HG02884 (cell line): ENCODE measurements around the gene TRIM6.
"Not testable (repeated sequence)": the region's sequence is repeated elsewhere in the genome, so short reads cannot be mapped to it uniquely, and the experiment has no call there.

Experiments
- ATAC-seq: cut with Tn5 transposase; IDR thresholded peaks from one replicate; pipeline ENCODE4 v1.9.1; 2021; ENCODE audit warnings: mild to moderate bottlenecking, moderate library complexity; ENCODE audit not compliant: unreplicated experiment

The TRIM6 gene

GRCh38 chr11:5596607-5597201, at the start of gene TRIM6:
Gene TRIM6, plus strand, starts transcription at chr11:5596637. Its CDS starts 261 bp downstream, at chr11:5596898.
- no peak for ATAC-seq

DNA sequence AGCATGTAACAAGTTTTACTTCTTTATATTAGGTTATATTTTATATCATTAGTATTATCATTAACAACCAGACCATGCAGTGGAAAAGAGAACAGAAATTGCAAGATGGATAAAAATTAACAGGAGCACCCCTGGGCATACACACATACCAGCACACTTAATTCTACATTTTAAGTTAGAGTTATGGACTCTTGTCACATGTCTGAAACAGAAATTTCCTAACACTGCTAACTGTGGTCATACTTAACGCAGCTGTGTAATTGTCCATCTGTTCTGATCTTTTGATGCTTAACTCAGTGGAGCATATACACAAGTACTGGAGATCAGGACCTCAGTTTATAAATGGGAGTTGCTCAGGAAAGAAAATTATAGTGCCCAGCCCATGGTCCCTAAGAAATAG, 48.5 kb upstream of the TRIM6 start:
- no peak for ATAC-seq

GRCh38 chr11:5548440-5548839, 48.0 kb upstream of the TRIM6 start, which contains the start of gene OR52H1:
Gene OR52H1, minus strand, starts transcription at chr11:5548540. Its CDS starts 3,035 bp downstream, at chr11:5545505.
- no peak for ATAC-seq

GRCh38 chr11:5550440-5551095, 45.9 kb upstream of the TRIM6 start:
- ATAC-seq = peak; percentile 73

- ATAC-seq = no peak
These were observed 43.1 kb upstream of the TRIM6 start for GRCh38 chr11:5553343-5553742.

DNA sequence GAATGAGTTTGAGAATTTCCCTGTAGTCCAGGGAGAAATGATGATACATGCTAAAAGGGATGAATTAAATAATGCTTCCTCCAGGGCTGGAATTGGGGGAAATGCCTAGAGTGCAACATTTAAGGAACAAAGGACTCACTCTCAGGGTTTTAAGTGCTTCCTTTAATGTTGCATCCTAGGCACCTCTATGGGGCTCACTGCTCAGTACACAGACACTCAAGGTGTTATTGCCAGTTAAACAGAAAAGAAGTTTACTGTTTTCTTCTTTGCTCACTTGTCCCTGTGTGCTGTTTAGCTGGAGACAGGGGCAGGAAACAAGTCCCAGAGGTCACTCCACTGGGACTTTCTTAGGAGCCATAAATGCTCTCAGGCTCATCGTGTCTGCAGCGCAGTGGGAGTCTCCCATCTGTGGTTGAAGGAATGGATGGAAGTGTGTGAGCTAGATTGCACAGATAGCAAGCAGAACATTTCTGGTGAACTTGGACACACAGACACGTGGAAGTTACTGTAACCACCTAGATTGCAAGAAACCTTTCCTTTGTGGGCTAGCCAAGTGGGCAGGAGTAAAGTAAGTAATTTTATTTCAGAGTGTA, 39.7 kb upstream of the TRIM6 start:
- ATAC-seq = no peak

- ATAC-seq = no peak
These were observed 38.7 kb upstream of the TRIM6 start for GRCh38 chr11:5557751-5558150.

DNA sequence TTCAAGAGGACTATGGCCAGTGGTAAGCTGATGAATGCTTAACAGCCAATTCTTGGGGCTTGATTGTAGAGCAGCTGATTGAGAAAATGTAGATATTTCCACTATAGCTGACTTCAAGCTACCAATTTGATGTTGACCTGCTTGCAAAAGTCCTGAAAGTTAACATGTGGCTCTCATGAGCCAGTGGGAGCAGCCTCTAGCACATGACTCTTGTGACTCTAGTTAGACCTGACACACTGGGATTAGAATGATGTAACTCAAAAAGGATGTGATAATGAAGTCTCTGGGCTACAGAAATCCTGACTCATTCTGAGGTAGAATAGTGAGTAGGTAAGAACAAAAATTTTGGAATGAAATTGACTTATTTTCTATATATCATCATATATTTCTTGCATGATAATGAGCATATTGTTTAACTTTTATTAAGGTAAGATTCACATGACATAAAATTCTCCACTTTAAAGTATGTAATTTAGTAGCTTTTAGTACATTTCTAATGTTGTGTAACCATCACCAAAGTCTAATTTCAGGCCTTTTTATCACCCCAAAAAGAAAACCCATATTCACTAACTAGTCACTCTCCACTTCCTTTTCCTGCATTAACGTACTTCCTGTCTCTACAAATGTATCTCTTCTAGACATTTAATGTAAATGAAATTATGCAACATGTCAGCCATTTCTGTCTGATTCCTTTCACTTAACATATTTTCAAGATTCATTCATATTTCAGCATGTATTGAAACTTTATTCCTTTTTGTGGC, 32.0 kb upstream of the TRIM6 start:
- no peak for ATAC-seq

- no peak for ATAC-seq
These were observed 21.8 kb upstream of the TRIM6 start for GRCh38 chr11:5574654-5575053.

GRCh38 chr11:5575152-5575551, 21.3 kb upstream of the TRIM6 start:
- no peak for ATAC-seq

DNA sequence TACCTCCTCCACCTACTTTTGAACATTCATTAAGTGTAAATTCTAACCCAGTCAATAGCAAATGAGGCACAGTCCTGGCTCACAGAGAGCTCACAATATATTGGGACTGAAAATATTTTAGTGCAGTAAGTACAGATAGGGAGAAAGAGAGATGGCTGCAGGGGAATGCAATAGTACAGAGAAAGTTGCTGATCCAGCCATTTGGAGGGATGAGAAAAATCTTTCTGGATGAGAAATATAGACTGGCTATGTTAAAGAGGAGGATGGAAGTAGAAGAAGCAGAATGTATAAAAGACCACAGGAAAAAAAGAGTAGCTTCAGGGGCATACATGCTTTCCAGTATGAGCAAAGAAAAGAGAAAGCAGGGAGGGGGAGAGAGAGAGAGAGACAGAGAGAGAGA, 19.3 kb upstream of the TRIM6 start:
- no peak for ATAC-seq

- ATAC-seq = no peak
These were observed 15.9 kb upstream of the TRIM6 start, which contains the start of gene OR52B6 for GRCh38 chr11:5580577-5580976. Gene OR52B6, plus strand, starts transcription at chr11:5580877. Its CDS starts 0 bp downstream, at chr11:5580877.

GRCh38 chr11:5581014-5581413, 15.4 kb upstream of the TRIM6 start:
- no peak for ATAC-seq

DNA sequence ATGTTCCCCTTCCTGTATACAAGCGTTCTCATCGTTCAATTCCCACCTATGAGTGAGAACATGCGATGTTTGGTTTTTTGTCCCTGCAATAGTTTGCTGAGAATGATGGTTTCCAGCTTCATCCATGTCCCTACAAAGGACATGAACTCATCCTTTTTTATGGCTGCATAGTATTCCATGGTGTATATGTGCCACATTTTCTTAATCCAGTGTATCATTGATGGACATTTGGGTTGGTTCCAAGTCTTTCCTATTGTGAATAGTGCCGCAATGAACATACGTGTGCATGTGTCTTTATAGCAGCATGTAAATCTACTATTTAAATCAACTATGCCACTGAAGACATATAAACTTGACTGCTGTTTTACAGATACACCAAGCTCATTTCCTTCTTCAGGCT, 12.0 kb upstream of the TRIM6 start:
- not testable (repeated sequence) for ATAC-seq

DNA sequence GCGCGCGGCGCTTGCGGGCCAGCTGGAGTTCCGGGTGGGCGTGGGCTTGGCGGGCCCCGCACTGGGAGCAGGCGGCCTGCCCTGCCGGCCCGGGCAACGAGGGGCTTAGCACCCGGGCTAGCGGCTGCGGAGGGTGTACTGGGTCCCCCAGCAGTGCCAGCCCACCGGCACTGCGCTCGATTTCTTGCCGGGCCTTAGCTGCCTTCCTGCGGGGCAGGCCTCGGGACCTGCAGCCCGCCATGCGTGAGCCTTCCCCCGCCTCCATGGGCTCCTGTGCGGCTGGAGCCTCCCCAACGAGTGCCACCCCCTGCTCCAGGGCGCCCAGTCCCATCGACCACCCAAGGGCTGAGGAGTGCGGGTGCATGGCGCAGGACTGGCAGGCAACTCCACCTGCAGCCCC, 6.5 kb upstream of the TRIM6 start:
- not testable (repeated sequence) for ATAC-seq

DNA sequence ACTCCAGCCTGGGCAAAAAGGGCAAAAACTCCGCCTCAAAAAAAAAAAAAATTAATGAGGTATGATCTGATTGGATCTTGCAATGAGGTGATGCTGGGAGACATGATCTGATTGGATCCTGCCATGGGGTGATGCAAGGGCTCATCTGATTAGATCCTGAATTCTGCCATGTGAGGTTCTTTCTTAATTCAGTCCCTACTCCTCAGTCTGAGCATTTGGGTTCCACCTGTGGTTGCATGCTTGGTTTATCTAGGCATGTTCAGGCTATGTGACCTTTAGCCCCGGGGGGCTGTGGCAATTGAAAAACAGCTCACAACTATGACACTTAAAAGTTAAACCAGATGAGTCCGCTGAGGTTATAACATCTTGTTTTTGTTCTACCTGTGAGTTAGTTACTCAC, 4.8 kb upstream of the TRIM6 start:
- ATAC-seq = no peak

- ATAC-seq = no peak
These were observed 3.8 kb upstream of the TRIM6 start for GRCh38 chr11:5592615-5593014.

- no peak for ATAC-seq
These were observed 3.3 kb upstream of the TRIM6 start for GRCh38 chr11:5593146-5593545.

GRCh38 chr11:5597953-5598352, 1.5 kb downstream of the TRIM6 start:
- ATAC-seq = no peak

- peak; percentile 90 for ATAC-seq
These were observed 4.0 kb downstream of the TRIM6 start for GRCh38 chr11:5600374-5600851.

- not testable (repeated sequence) for ATAC-seq
These were observed 6.4 kb downstream of the TRIM6 start for GRCh38 chr11:5602791-5603190.
